GM12878 (cell line): Measurements from ENCODE around the gene XKRX. TPM values are rescaled to one million over a fixed set of nuclear protein-coding genes. Genes with fewer than 3 reads are reported as not detected.

ENCODE experiments used
- ATAC-seq: fragments of 200-7000 bp; cut with Tn5 transposase; 3 replicates; pipeline ENCODE4 v1.9.1; 2020; ENCODE audit warnings: mild to moderate bottlenecking, moderate library complexity
- BruUV-seq: library from RNA; stranded (reverse); fragments of 400-500 nt; replicated peaks from 2 replicates; lab custom pipeline; 2021; lab: Mats Ljungman, UMichigan
- CTCF ChIA-PET: fragments of 300-600 bp; sonication (Branson Sonifier 250); formaldehyde crosslinking; extraction: SDS; loops from one replicate; lab custom pipeline; 2021; ENCODE audit warnings: inconsistent platforms; lab: Yijun Ruan, JAX
- POLR2A ChIA-PET: fragments of 350-600 bp; formaldehyde crosslinking; extraction: SDS; loops from one replicate; lab custom pipeline; 2021; ENCODE audit warnings: inconsistent platforms; lab: Charles Lee
- RAD21 ChIA-PET: fragments of 300-600 bp; sonication (Branson Sonifier 250); formaldehyde crosslinking; loops from one replicate; lab custom pipeline; 2023; ENCODE audit warnings: antibody characterized with exemption; ENCODE audit not compliant: unreplicated experiment; lab: Charles Lee
- SMC1A ChIA-PET: fragments of 300-600 bp; sonication (Branson Sonifier 250); formaldehyde crosslinking; loops from one replicate; lab custom pipeline; 2023; ENCODE audit not compliant: unreplicated experiment, uncharacterized antibody; lab: Charles Lee
- DNase-seq: peaks from one replicate; pipeline ENCODE4 v3.0.0-alpha.2; 2011; ENCODE audit warnings: low read depth, low spot score
- FAIRE-seq: peaks from 3 replicates; lab custom pipeline; 2011; peaks lifted over from hg19 to GRCh38; lab: Jason Lieb, UNC
- H2AFZ ChIP-seq: 2 replicates; pipeline ENCODE4 v1.6.0; 2011; ENCODE audit warnings: low read depth, low read length, control low read depth; ENCODE audit not compliant: control insufficient read depth
- H3K27ac ChIP-seq: 2 replicates; pipeline ENCODE4 v1.5.1; 2011; ENCODE audit warnings: control low read depth; ENCODE audit not compliant: control insufficient read depth, insufficient read depth
- H3K27me3 ChIP-seq, 2 experiments: replicated peaks in 1 of 2; 2 replicates each; pipeline versions ENCODE4 v1.6.0 to v1.6.1; 2011; ENCODE audit warnings: low read length in 1 of 2; ENCODE audit not compliant: control insufficient read depth in 2 of 2, insufficient read depth in 2 of 2
- H3K36me3 ChIP-seq, 2 experiments: 2 replicates each; pipeline ENCODE4 v1.5.1; 2011; ENCODE audit warnings: low read length in 1 of 2; ENCODE audit not compliant: control insufficient read depth in 2 of 2, insufficient read depth in 2 of 2
- H3K4me1 ChIP-seq: 2 replicates; pipeline ENCODE4 v1.6.1; 2011; ENCODE audit warnings: mild to moderate bottlenecking, low read length, moderate library complexity, mixed read lengths; ENCODE audit not compliant: control insufficient read depth, insufficient read depth
- H3K4me2 ChIP-seq: 2 replicates; pipeline ENCODE4 v1.6.0; 2011; ENCODE audit warnings: control low read depth; ENCODE audit not compliant: control insufficient read depth, insufficient read depth
- H3K4me3 ChIP-seq: fragments of 200-600 bp; sonication (generic); 2 replicates; pipeline ENCODE4 v1.5.1; 2016
- H3K79me2 ChIP-seq: 2 replicates; pipeline ENCODE4 v1.6.0; 2011; ENCODE audit warnings: low read length; ENCODE audit not compliant: control insufficient read depth, insufficient read depth
- H3K9ac ChIP-seq: 2 replicates; pipeline ENCODE4 v1.8.0; 2011; ENCODE audit warnings: low read length, control low read depth, mixed read lengths; ENCODE audit not compliant: control insufficient read depth, insufficient read depth
- H3K9me3 ChIP-seq: replicated peaks from 3 replicates; pipeline ENCODE4 v1.5.1; 2011; ENCODE audit warnings: mild to moderate bottlenecking, low read length; ENCODE audit not compliant: control insufficient read depth, insufficient read depth
- H4K20me1 ChIP-seq: 2 replicates; pipeline ENCODE4 v1.6.0; 2011; ENCODE audit not compliant: control insufficient read depth, insufficient read depth
- ATF7 ChIP-seq: fragments of 450-650 bp; IDR thresholded peaks from 2 replicates; pipeline ENCODE4 v1.6.1; 2016; ENCODE audit warnings: low read depth, mild to moderate bottlenecking
- BCLAF1 ChIP-seq: fragments of 450-650 bp; IDR thresholded peaks from 2 replicates; pipeline ENCODE4 v1.6.1; 2017; ENCODE audit warnings: antibody characterized with exemption, mild to moderate bottlenecking, moderate library complexity
- BRCA1 ChIP-seq: IDR thresholded peaks from 2 replicates; pipeline ENCODE4 v1.6.1; 2011; ENCODE audit warnings: low read depth, low read length, improper control_type of control experiment
- CUX1 ChIP-seq: IDR thresholded peaks from 2 replicates; pipeline ENCODE4 v1.6.1; 2012; ENCODE audit warnings: improper control_type of control experiment, low read depth, low read length; ENCODE audit not compliant: insufficient replicate concordance
- KAT2A ChIP-seq: conservative IDR thresholded peaks from 2 replicates; pipeline ENCODE4 v1.6.1; 2011; ENCODE audit warnings: low read depth, low read length; ENCODE audit not compliant: control insufficient read depth
- LARP7 ChIP-seq: fragments of 450-650 bp; IDR thresholded peaks from 2 replicates; pipeline ENCODE4 v1.6.1; 2017; ENCODE audit warnings: mild to moderate bottlenecking
- MTA2 ChIP-seq: fragments of 450-650 bp; IDR thresholded peaks from 2 replicates; pipeline ENCODE4 v1.6.1; 2016; ENCODE audit warnings: low read depth, mild to moderate bottlenecking, moderate library complexity
- RAD51 ChIP-seq: fragments of 450-650 bp; IDR thresholded peaks from 2 replicates; pipeline ENCODE4 v1.6.1; 2016; ENCODE audit warnings: moderate library complexity, mild to moderate bottlenecking, inconsistent platforms
- SMC3 ChIP-seq: IDR thresholded peaks from 2 replicates; pipeline ENCODE4 v1.6.1; 2011; ENCODE audit warnings: low read length, improper control_type of control experiment, borderline replicate concordance
- SREBF2 ChIP-seq: IDR thresholded peaks from 2 replicates; pipeline ENCODE4 v1.6.1; 2012; ENCODE audit warnings: mild to moderate bottlenecking, low read length
- ZNF207 ChIP-seq: fragments of 450-650 bp; IDR thresholded peaks from 2 replicates; pipeline ENCODE4 v1.6.1; 2014; ENCODE audit warnings: antibody characterized with exemption, mild to moderate bottlenecking, borderline replicate concordance
- ZNF592 ChIP-seq: fragments of 450-650 bp; IDR thresholded peaks from 2 replicates; pipeline ENCODE4 v1.6.1; 2017; ENCODE audit warnings: mild to moderate bottlenecking, moderate library complexity
- WGBS: methylation state at CpG from one replicate; pipeline ENCODE4 v1.1.6; 2016; ENCODE audit warnings: low lambda C conversion rate; ENCODE audit not compliant: insufficient replicate concordance, insufficient coverage; ENCODE audit errors: missing lambda C conversion rate; 5-methylcytosine and 5-hydroxymethylcytosine counted together
- in situ Hi-C: fragments of 300-500 bp; cut with MboI; formaldehyde crosslinking; loops from 9 replicates; pipeline ENCODE4 v1.14.3; 2018; ENCODE audit warnings: mixed read lengths
- intact Hi-C: fragments of 100-400 bp; cut with micrococcal nuclease; formaldehyde crosslinking; loops from one replicate; pipeline ENCODE4 v1.14.2; 2022; ENCODE audit not compliant: unreplicated experiment
- polyA plus RNA-seq, 11 experiments: library from polyadenylated mRNA; depleted of rRNA in 4 of 11; unstranded in 6 of 11; stranded (reverse) in 5 of 11; fragments of >200 nt; fragmentation: Nextera tagmentation in 4 of 11; fragmentation: Illumina TruSeq in 1 of 11; extraction: Ambion mirVana in 4 of 11; extraction: Trizol in 1 of 11; gene quantifications; 1 replicate in 1 of 11; 2 replicates in 10 of 11; pipeline versions ENCODE4 v1.2.1 to v1.2.3, GENCODE V29; 2011 to 2016; ENCODE audit warnings: inconsistent platforms in 2 of 11, missing spikeins in 2 of 11, low read depth in 1 of 11
- total RNA-seq, 4 experiments: library from RNA; depleted of rRNA in 3 of 4; stranded (reverse); fragments of >200 nt in 3 of 4; fragmentation: Illumina TruSeq in 1 of 4; extraction: Trizol in 1 of 4; gene quantifications; 2 replicates each; pipeline versions ENCODE4 v1.2.1 to v1.2.3, GENCODE V29; 2013 to 2021

The XKRX gene
- total and polyA plus RNA-seq, 10 of the 15 experiments (the other 5 are each of a cell fraction or from before 2014, with no cell fraction given): 0.07 to 0.30 (median 0.22) TPM; not detected in 4

DNA sequence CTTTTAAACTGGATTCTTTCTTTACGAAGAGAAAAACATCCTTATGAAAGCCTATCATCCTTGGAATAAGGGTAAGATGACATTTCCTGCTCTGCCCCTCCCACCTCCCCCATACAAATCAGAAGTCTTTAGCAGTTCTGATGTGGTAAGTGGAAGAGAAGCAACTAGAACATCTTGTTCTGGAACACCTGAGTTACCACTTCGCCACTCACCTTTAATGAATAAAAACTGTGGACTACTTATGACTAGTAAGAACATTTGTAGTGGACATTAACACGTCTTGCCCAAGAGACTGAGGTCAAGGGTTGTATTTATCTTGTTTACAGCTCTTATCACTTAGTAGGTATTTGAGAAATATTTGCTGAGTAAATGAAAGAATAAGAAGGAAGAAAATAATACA lies 4.3 kb downstream of the XKRX start:
- CTCF ChIA-PET: no interaction called here
- Histone ChIP-seq H3K36me3 (no peaks in the 10 kb centered on the region), H3K27ac (no peak overlapping the region), H3K79me2 (no peaks in the 10 kb centered on the region), H3K4me3 (no peak overlapping the region), H2AFZ (no peak overlapping the region), H3K4me1 (no peaks in the 10 kb centered on the region), H3K4me2 (no peak overlapping the region), H3K9ac (no peak overlapping the region), H3K27me3 (no peaks in the 10 kb centered on the region), H3K9me3 (no peaks in the 10 kb centered on the region), H4K20me1 (no peaks in the 10 kb centered on the region)
- intact Hi-C loops (no loop called here), in situ Hi-C loops (no loop called here)
- ATAC-seq: no peak
- WGBS: 81% methylated on average over 3 of the region's 3 CpGs
- no peak for DNase-seq
- no peak for FAIRE-seq
- RAD21 ChIA-PET: no interaction called here
- SMC1A ChIA-PET: interaction anchor here (0.9 kb wide), 1 partner anchor 8 kb away, joined by 3 read pairs; no protein-coding TSS in a partner anchor
- no TSS peak for BruUV-seq
- POLR2A ChIA-PET: interaction anchor here (0.6 to 0.7 kb wide), 2 partner anchors 25 to 209 kb away, joined by 3 to 5 read pairs; no protein-coding TSS in a partner anchor
- TF ChIP-seq KAT2A: no peak
- no peak for TF ChIP-seq ATF7
- no peak for TF ChIP-seq SREBF2
- TF ChIP-seq BRCA1: no peak
- no peak for TF ChIP-seq MTA2
- no peak for TF ChIP-seq RAD51
- no peak for TF ChIP-seq CUX1
- no peak for TF ChIP-seq BCLAF1
- no peak for TF ChIP-seq LARP7
- TF ChIP-seq SMC3: no peak
- no peak for TF ChIP-seq ZNF207
- no peak for TF ChIP-seq ZNF592
